HL-60/S4 (cell line): Measurements from ENCODE around the gene DENND5A.
"Not testable (repeated sequence)": the region's sequence is repeated elsewhere in the genome, so short reads cannot be mapped to it uniquely, and the experiment has no call there.

ENCODE experiments used
- in situ Hi-C: fragments of 300-500 bp; cut with MboI; formaldehyde crosslinking; loops from 2 replicates; pipeline ENCODE4 v1.14.3; 2022; ENCODE audit warnings: low sequenced_read_pairs

Gene DENND5A

GRCh38 chr11:9109858-9110731, 155.1 kb downstream of the DENND5A start:
- in situ Hi-C loops, result no loop called here

- in situ Hi-C loops, result no loop called here
Measured at GRCh38 chr11:9104580-9104979, 160.6 kb downstream of the DENND5A start.

GRCh38 chr11:9103542-9104276, 161.4 kb downstream of the DENND5A start:
- in situ Hi-C loops, result no loop called here

GRCh38 chr11:9099617-9100016, 165.5 kb downstream of the DENND5A start:
- in situ Hi-C loops, result no loop called here

GRCh38 chr11:9098455-9098854, 166.7 kb downstream of the DENND5A start:
- in situ Hi-C loops, result not testable (repeated sequence)

GRCh38 chr11:9097186-9097943, 167.8 kb downstream of the DENND5A start:
- in situ Hi-C loops, result not testable (repeated sequence)

- in situ Hi-C loops, result no loop called here
Measured at GRCh38 chr11:9096427-9096826, 168.7 kb downstream of the DENND5A start.

- in situ Hi-C loops, result no loop called here
Measured at GRCh38 chr11:9095421-9095820, 169.7 kb downstream of the DENND5A start.

- in situ Hi-C loops, result no loop called here
Measured at GRCh38 chr11:9094420-9094819, 170.7 kb downstream of the DENND5A start.

GRCh38 chr11:9092853-9093778, 172.0 kb downstream of the DENND5A start:
- in situ Hi-C loops, result no loop called here

- in situ Hi-C loops, result no loop called here
Measured at GRCh38 chr11:9092072-9092471, 173.1 kb downstream of the DENND5A start.

GRCh38 chr11:9091044-9091922, 173.9 kb downstream of the DENND5A start, which contains the start of gene SCUBE2:
SCUBE2 (minus strand) TSS chr11:9091599; CDS start chr11:9091528, 71 bp downstream.
- in situ Hi-C loops, result no loop called here

- in situ Hi-C loops, result no loop called here
Measured at GRCh38 chr11:9090488-9091043, 174.6 kb downstream of the DENND5A start.

- in situ Hi-C loops, result no loop called here
Measured at GRCh38 chr11:9089636-9090035, 175.5 kb downstream of the DENND5A start.

- in situ Hi-C loops, result no loop called here
Measured at GRCh38 chr11:9089061-9089460, 176.1 kb downstream of the DENND5A start.
